Prostate gland (tissue), 2 donors: ENCODE data around the gene TPD52L2.

ENCODE experiments used
- POLR2A ChIP-seq: fragments of 450-650 bp; IDR thresholded peaks from one replicate; pipeline ENCODE4 v1.6.1; 2016; ENCODE audit warnings: antibody characterized with exemption, mild to moderate bottlenecking
- POLR2AphosphoS5 ChIP-seq: sonication (generic); formaldehyde crosslinking; IDR thresholded peaks from one replicate; pipeline ENCODE4 v1.6.1; 2017; ENCODE audit warnings: antibody characterized with exemption
- TF ChIP-seq, protein P1 (sequence below), 4 experiments: fragments of 200-600 bp in 2 of 4; fragments of 450-650 bp in 2 of 4; sonication (generic) in 2 of 4; IDR thresholded peaks; 1 replicate in 3 of 4; 2 replicates in 1 of 4; pipeline ENCODE4 v1.5.1; 2016 to 2019; ENCODE audit warnings: antibody characterized with exemption in 4 of 4, mild to moderate bottlenecking in 2 of 4, moderate library complexity in 2 of 4

DNA sequence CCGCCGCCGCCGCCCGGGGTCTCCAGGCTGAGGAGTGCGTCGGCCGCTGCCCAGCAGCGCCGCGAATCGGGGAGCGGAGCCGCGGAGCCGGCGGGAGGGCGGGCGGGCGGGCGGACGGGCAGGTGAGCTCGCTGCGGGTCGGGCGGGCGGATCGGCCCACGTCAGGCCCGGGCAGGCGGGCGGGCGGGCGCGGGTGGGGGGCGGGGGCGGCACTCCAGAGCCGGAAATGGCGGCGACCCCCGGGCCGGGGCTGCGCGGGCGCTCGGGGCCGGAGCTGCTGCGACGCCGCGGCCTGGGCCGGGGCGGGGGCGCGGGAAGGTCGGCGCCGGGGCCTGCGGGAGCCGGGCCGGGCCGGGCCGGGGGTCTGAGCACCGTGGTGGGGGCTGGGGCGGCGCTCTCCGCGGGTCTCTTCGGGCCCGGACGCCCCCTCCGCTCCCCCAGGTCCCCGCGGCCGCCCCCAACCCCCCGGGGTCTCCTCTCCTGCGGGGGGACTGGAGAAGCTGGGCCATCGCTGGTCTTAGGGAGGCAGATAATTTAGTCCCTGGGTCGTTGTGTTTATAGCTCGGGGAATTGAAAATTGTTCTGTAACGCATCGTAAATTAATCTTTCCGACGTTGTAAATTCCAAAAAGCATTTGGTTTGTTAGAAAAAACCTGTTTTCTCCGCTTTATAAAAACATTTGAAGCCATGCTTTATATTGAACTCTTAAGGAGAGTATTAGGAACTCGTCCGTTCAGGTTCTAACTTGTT lies 30.3 kb downstream of the TPD52L2 start:
- TF ChIP-seq, protein P1, sequence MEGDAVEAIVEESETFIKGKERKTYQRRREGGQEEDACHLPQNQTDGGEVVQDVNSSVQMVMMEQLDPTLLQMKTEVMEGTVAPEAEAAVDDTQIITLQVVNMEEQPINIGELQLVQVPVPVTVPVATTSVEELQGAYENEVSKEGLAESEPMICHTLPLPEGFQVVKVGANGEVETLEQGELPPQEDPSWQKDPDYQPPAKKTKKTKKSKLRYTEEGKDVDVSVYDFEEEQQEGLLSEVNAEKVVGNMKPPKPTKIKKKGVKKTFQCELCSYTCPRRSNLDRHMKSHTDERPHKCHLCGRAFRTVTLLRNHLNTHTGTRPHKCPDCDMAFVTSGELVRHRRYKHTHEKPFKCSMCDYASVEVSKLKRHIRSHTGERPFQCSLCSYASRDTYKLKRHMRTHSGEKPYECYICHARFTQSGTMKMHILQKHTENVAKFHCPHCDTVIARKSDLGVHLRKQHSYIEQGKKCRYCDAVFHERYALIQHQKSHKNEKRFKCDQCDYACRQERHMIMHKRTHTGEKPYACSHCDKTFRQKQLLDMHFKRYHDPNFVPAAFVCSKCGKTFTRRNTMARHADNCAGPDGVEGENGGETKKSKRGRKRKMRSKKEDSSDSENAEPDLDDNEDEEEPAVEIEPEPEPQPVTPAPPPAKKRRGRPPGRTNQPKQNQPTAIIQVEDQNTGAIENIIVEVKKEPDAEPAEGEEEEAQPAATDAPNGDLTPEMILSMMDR (IDR thresholded peaks at IDR 0.05): no peak
- no peak for TF ChIP-seq POLR2A
- TF ChIP-seq POLR2AphosphoS5: no peak
